HepG2 (cell line): ENCODE results near the gene RRAS2. TPM values are rescaled to one million over a fixed set of nuclear protein-coding genes. Genes with fewer than 3 reads are reported as not detected.

Experiments
- ATAC-seq: fragments of 200-7000 bp; cut with Tn5 transposase; 3 replicates; pipeline ENCODE4 v1.9.1; 2020; ENCODE audit warnings: mild to moderate bottlenecking, moderate library complexity
- BruUV-seq: library from RNA; stranded (reverse); fragments of 400-500 nt; replicated peaks from 2 replicates; lab custom pipeline; 2021; lab: Mats Ljungman, UMichigan
- CTCF ChIA-PET: fragments of 300-600 bp; formaldehyde crosslinking; extraction: SDS; loops from one replicate; lab custom pipeline; 2021; ENCODE audit warnings: low total read pairs, inconsistent platforms, low intra/inter-chr PET ratio; lab: Yijun Ruan, JAX
- POLR2A ChIA-PET: fragments of 350-600 bp; sonication (Branson Sonifier 250); formaldehyde crosslinking; loops from one replicate; lab custom pipeline; 2020; ENCODE audit warnings: antibody characterized with exemption, inconsistent platforms; lab: Yijun Ruan, JAX
- DNase-seq: peaks from one replicate; pipeline ENCODE4 v3.0.0-alpha.2; 2015; ENCODE audit warnings: low spot score
- FAIRE-seq: peaks from 3 replicates; lab custom pipeline; 2011; peaks lifted over from hg19 to GRCh38; lab: Jason Lieb, UNC
- H2AFZ ChIP-seq: one replicate; pipeline ENCODE4 v1.6.1; 2011; ENCODE audit warnings: low read length, inconsistent platforms
- H3K27ac ChIP-seq: fragments of 300-600 bp; 3 replicates; pipeline ENCODE4 v1.8.0; 2011; ENCODE audit warnings: mixed run types, mild to moderate bottlenecking, mixed read lengths, low read length, inconsistent platforms; ENCODE audit not compliant: insufficient read depth; ENCODE audit errors: extremely low read length
- H3K27me3 ChIP-seq, 2 experiments: fragments of 200-600 bp in 1 of 2; 2 replicates in 1 of 2; 3 replicates in 1 of 2; pipeline versions ENCODE4 v1.6.0 to v1.8.0; 2011; ENCODE audit warnings: low read length in 2 of 2, mild to moderate bottlenecking in 2 of 2, moderate library complexity in 2 of 2, inconsistent platforms in 1 of 2; ENCODE audit not compliant: insufficient read depth in 2 of 2, control insufficient read depth in 1 of 2
- H3K36me3 ChIP-seq, 2 experiments: fragments of 200-600 bp in 1 of 2; replicated peaks in 1 of 2; 2 replicates in 1 of 2; 3 replicates in 1 of 2; pipeline versions ENCODE4 v1.5.1 to v1.8.0; 2011; ENCODE audit warnings: low read length in 2 of 2, inconsistent platforms in 1 of 2; ENCODE audit not compliant: insufficient read depth in 2 of 2, control insufficient read depth in 1 of 2
- H3K4me1 ChIP-seq: 2 replicates; pipeline ENCODE4 v1.5.1; 2012; ENCODE audit warnings: low read length, inconsistent platforms; ENCODE audit not compliant: insufficient read depth
- H3K4me2 ChIP-seq: 2 replicates; pipeline ENCODE4 v1.6.0; 2011; ENCODE audit warnings: low read depth, low read length, inconsistent platforms
- H3K4me3 ChIP-seq, 3 experiments: fragments of 200-600 bp in 1 of 3; sonication (generic), shearing (Covaris generic) in 1 of 3; replicated peaks in 1 of 3; 2 replicates each; pipeline ENCODE4 v1.5.1; 2011 to 2016; ENCODE audit warnings: low read length in 3 of 3, inconsistent platforms in 2 of 3, low read depth in 2 of 3, mild to moderate bottlenecking in 2 of 3, control low read depth in 1 of 3, mixed read lengths in 1 of 3; ENCODE audit not compliant: insufficient read depth in 1 of 3
- H3K79me2 ChIP-seq: one replicate; pipeline ENCODE4 v1.6.1; 2011; ENCODE audit warnings: low read length, inconsistent platforms; ENCODE audit not compliant: insufficient read depth
- H3K9ac ChIP-seq: 2 replicates; pipeline ENCODE4 v1.6.0; 2011; ENCODE audit warnings: mild to moderate bottlenecking, low read depth, low read length, inconsistent platforms; ENCODE audit not compliant: insufficient read depth
- H3K9me3 ChIP-seq: 2 replicates; pipeline ENCODE4 v1.5.1; 2012; ENCODE audit warnings: mild to moderate bottlenecking, low read length
- H4K20me1 ChIP-seq: 2 replicates; pipeline ENCODE4 v1.6.0; 2011; ENCODE audit warnings: inconsistent platforms, mild to moderate bottlenecking, low read length, moderate library complexity; ENCODE audit not compliant: insufficient read depth
- MBD4 ChIP-seq: IDR thresholded peaks from 2 replicates; pipeline ENCODE4 v1.6.1; 2012; ENCODE audit warnings: low read length, inconsistent platforms, borderline replicate concordance
- MYC ChIP-seq: sonication (generic); formaldehyde crosslinking; IDR thresholded peaks from 2 replicates; pipeline ENCODE4 v1.9.0; 2021; ENCODE audit warnings: missing genetic modification reagents, borderline replicate concordance
- RARA ChIP-seq: IDR thresholded peaks from 2 replicates; pipeline ENCODE4 v1.6.1; 2016; ENCODE audit warnings: missing genetic modification reagents, missing compliant biosample characterization
- ZNF484 ChIP-seq: sonication (generic); formaldehyde crosslinking; IDR thresholded peaks from 2 replicates; pipeline ENCODE4 v1.5.1; 2020; ENCODE audit warnings: mild to moderate bottlenecking, low read depth, missing genetic modification reagents, borderline replicate concordance
- ZNF672 ChIP-seq: sonication (generic); formaldehyde crosslinking; IDR thresholded peaks from 2 replicates; pipeline ENCODE4 v1.8.1; 2022; ENCODE audit warnings: missing genetic modification reagents
- WGBS: methylation state at CpG from one replicate; pipeline ENCODE4 v1.1.6; 2017; ENCODE audit warnings: low lambda C conversion rate; 5-methylcytosine and 5-hydroxymethylcytosine counted together
- in situ Hi-C: cut with HindIII; loops from 2 replicates; pipeline ENCODE4 v1.10.0; 2017; ENCODE audit warnings: low pct_unique_long_range_greater_than_20kb; ENCODE audit not compliant: extremely low pct_ligation_motif_present
- intact Hi-C: fragments of 100-400 bp; cut with micrococcal nuclease; formaldehyde crosslinking; loops from one replicate; pipeline ENCODE4 v1.10.0; 2022; ENCODE audit not compliant: unreplicated experiment
- polyA plus RNA-seq, 8 experiments: library from polyadenylated mRNA; depleted of rRNA in 3 of 8; stranded (reverse) in 7 of 8; unstranded in 1 of 8; fragments of >200 nt; fragmentation: Illumina TruSeq in 4 of 8; extraction: Trizol in 4 of 8; gene quantifications; 2 replicates each; pipeline versions ENCODE4 v1.2.1 to v1.2.3, GENCODE V29; 2011 to 2016; ENCODE audit warnings: low read depth in 4 of 8, missing spikeins in 1 of 8, mixed read lengths in 1 of 8; ENCODE audit not compliant: insufficient read depth in 1 of 8
- total RNA-seq, 5 experiments: library from RNA; depleted of rRNA; stranded (reverse); fragments of >200 nt; fragmentation: Illumina TruSeq; extraction: Trizol; gene quantifications; 2 replicates each; pipeline ENCODE4 v1.2.3, GENCODE V29; 2016; ENCODE audit warnings: low read depth in 1 of 5
- TF ChIP-seq, protein P1 (sequence below): sonication (generic); formaldehyde crosslinking; IDR thresholded peaks from 2 replicates; pipeline ENCODE4 v1.4.0; 2020; ENCODE audit warnings: missing genetic modification reagents
- TF ChIP-seq, protein P2 (sequence below): sonication (generic); formaldehyde crosslinking; IDR thresholded peaks from 2 replicates; pipeline ENCODE4 v1.4.0; 2020; ENCODE audit warnings: missing genetic modification reagents
- TF ChIP-seq, protein P3 (sequence below): IDR thresholded peaks from 2 replicates; pipeline ENCODE4 v1.6.1; 2016; ENCODE audit warnings: low read depth, borderline replicate concordance

The RRAS2 gene
- total and polyA plus RNA-seq, 2 of the 13 experiments (the other 11 are each of a cell fraction or from before 2014, with no cell fraction given): 19.0 to 44.1 TPM

DNA sequence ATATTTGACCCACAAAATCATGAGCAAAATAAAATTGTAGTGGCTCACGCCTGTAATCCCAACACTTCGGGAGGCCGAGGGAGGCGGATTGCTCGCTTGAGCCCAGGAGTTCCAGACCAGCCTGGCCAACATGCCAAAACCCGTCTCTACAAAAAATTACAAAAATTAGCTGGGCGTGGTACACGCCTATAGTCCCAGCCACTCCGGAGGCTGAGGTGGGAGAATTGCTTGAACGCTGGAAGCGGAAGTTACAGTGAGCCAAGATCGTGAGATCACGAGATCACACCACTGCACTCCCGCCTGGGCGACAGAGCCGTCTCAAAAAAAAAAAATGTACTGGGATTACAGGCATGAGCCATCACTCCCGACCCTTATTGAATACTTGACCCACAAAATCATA lies 2.0 kb upstream of the RRAS2 start:
- in situ Hi-C loops (no loop called here), intact Hi-C loops (no loop called here)
- Histone ChIP-seq H3K4me3 (no peak overlapping the region), H3K27ac (no peak overlapping the region), H3K4me2 (no peak overlapping the region), H3K4me1 (peaks cover 31% of the 10 kb centered on the region), H3K9ac (no peak overlapping the region), H3K27me3 (no peaks in the 10 kb centered on the region; a peak in 1 of 5 replicates), H4K20me1 (peaks cover 9% of the 10 kb centered on the region; the same call in 1 of the 2 replicates), H3K9me3 (no peaks in the 10 kb centered on the region), H3K36me3 (no peaks in the 10 kb centered on the region), H3K79me2 (peaks cover 18% of the 10 kb centered on the region), H2AFZ (no peak overlapping the region)
- no peak for FAIRE-seq
- no TSS peak for BruUV-seq
- no peak for TF ChIP-seq RARA (CRISPR knock-in tag)
- TF ChIP-seq, protein P1, sequence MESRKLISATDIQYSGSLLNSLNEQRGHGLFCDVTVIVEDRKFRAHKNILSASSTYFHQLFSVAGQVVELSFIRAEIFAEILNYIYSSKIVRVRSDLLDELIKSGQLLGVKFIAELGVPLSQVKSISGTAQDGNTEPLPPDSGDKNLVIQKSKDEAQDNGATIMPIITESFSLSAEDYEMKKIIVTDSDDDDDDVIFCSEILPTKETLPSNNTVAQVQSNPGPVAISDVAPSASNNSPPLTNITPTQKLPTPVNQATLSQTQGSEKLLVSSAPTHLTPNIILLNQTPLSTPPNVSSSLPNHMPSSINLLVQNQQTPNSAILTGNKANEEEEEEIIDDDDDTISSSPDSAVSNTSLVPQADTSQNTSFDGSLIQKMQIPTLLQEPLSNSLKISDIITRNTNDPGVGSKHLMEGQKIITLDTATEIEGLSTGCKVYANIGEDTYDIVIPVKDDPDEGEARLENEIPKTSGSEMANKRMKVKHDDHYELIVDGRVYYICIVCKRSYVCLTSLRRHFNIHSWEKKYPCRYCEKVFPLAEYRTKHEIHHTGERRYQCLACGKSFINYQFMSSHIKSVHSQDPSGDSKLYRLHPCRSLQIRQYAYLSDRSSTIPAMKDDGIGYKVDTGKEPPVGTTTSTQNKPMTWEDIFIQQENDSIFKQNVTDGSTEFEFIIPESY (CRISPR knock-in tag): no peak
- no peak for TF ChIP-seq ZNF672 (CRISPR knock-in tag)
- no peak for TF ChIP-seq ZNF484 (CRISPR knock-in tag)
- TF ChIP-seq MBD4: no peak
- TF ChIP-seq, protein P2, sequence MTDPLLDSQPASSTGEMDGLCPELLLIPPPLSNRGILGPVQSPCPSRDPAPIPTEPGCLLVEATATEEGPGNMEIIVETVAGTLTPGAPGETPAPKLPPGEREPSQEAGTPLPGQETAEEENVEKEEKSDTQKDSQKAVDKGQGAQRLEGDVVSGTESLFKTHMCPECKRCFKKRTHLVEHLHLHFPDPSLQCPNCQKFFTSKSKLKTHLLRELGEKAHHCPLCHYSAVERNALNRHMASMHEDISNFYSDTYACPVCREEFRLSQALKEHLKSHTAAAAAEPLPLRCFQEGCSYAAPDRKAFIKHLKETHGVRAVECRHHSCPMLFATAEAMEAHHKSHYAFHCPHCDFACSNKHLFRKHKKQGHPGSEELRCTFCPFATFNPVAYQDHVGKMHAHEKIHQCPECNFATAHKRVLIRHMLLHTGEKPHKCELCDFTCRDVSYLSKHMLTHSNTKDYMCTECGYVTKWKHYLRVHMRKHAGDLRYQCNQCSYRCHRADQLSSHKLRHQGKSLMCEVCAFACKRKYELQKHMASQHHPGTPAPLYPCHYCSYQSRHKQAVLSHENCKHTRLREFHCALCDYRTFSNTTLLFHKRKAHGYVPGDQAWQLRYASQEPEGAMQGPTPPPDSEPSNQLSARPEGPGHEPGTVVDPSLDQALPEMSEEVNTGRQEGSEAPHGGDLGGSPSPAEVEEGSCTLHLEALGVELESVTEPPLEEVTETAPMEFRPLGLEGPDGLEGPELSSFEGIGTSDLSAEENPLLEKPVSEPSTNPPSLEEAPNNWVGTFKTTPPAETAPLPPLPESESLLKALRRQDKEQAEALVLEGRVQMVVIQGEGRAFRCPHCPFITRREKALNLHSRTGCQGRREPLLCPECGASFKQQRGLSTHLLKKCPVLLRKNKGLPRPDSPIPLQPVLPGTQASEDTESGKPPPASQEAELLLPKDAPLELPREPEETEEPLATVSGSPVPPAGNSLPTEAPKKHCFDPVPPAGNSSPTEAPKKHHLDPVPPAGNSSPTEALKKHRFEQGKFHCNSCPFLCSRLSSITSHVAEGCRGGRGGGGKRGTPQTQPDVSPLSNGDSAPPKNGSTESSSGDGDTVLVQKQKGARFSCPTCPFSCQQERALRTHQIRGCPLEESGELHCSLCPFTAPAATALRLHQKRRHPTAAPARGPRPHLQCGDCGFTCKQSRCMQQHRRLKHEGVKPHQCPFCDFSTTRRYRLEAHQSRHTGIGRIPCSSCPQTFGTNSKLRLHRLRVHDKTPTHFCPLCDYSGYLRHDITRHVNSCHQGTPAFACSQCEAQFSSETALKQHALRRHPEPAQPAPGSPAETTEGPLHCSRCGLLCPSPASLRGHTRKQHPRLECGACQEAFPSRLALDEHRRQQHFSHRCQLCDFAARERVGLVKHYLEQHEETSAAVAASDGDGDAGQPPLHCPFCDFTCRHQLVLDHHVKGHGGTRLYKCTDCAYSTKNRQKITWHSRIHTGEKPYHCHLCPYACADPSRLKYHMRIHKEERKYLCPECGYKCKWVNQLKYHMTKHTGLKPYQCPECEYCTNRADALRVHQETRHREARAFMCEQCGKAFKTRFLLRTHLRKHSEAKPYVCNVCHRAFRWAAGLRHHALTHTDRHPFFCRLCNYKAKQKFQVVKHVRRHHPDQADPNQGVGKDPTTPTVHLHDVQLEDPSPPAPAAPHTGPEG: no peak
- TF ChIP-seq MYC: no peak
- TF ChIP-seq, protein P3, sequence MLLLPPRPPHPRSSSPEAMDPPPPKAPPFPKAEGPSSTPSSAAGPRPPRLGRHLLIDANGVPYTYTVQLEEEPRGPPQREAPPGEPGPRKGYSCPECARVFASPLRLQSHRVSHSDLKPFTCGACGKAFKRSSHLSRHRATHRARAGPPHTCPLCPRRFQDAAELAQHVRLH (CRISPR knock-in tag): no peak
- WGBS: 93% methylated on average over 16 of the region's 17 CpGs
- DNase-seq: no peak
- ChIA-PET POLR2A (no interaction called here), CTCF (no interaction called here)
- no peak for ATAC-seq
